HG03095 (cell line): Measurements from ENCODE around the gene CTF1.

ENCODE experiments used
- ATAC-seq: cut with Tn5 transposase; IDR thresholded peaks from one replicate; pipeline ENCODE4 v1.9.1; 2021; ENCODE audit warnings: moderate library complexity; ENCODE audit not compliant: unreplicated experiment

Gene CTF1

GRCh38 chr16:30904114-30904780 is 7.8 kb downstream of the CTF1 start:
- ATAC-seq: no peak

- ATAC-seq: no peak
Measured at GRCh38 chr16:30907064-30907463, 10.7 kb downstream of the CTF1 start.

DNA sequence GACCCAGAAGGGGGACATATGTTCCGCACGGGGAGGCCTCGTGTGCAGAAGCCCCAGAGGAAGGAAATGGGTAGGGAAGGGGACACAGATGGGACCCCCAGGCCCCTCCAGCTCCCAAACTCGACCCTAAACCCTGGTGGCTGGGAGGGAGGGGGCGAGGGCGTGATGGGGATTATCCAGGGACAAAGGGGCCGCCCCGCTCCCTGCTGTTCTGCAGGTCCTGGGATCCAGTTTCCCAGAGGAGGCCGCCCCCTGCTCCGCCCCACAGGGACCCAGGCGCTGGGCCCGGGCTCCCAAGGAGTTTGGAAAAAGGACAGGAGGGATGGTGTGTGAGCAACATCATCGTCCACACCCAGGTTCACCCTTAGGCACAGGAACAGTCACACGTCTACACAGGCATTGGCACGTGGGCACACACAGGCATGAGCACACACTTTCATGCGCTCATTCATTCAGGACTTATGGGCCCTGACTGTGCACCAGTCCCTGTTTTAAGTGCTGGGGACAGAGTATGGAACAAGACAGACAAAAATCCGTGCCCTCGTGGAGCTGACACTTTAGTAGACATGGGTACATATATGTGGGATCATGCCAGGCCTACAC is 14.1 kb downstream of the CTF1 start:
- ATAC-seq: no peak

DNA sequence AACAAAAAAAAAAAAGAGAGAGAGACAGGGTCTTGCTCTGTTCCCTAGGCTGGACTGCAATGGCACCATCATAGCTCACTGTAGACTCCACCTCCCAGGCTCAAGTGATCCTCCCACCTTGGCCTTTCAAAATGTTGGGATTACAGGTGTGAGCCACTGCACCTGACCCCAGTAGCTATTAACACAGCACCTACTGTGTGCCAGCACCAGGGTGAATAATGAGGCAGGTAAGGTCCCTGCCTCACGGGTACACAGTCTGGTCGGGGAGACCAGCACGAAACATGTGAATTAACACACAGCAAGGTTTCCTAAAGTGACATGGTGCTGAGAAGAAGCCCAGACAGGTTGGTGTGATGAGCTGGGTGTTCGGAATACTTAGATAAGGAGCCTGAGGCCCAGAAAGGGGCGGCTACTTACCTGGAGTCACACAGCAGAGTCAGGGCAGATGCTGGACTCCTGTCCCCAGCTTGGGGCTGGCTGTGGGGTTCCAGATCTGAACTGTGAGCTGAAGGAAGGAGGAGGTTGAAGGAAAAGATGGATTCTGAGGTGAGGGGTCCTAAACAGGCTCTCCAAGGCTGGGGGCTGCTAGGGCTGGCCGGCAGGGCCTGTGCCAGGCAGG is 16.5 kb downstream of the CTF1 start:
- ATAC-seq: no peak

- ATAC-seq: no peak
Measured at GRCh38 chr16:30914830-30915229, 18.4 kb downstream of the CTF1 start.

DNA sequence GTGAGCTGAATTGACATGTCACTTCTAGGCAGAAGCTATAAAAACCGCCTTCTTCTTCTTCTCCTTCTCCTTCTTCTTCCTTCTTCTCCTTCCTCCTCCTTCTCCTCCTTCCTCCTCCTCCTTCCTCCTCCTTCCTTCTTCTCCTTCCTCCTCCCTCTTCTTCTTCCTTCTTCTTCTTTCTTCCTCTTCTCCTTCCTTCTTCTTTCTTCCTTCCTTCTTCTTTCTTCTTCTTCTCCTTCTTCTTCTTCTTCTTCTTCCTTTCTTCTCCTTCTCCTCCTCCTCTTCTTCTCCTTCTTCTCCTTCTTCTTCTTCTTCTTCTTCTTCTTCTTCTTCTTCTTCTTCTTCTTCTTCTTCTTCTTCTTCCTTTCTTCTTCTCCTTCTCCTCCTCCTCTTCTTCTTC is 22.2 kb downstream of the CTF1 start:
- no peak for ATAC-seq

- ATAC-seq: no peak
Measured at GRCh38 chr16:30920891-30921290, 24.5 kb downstream of the CTF1 start.

DNA sequence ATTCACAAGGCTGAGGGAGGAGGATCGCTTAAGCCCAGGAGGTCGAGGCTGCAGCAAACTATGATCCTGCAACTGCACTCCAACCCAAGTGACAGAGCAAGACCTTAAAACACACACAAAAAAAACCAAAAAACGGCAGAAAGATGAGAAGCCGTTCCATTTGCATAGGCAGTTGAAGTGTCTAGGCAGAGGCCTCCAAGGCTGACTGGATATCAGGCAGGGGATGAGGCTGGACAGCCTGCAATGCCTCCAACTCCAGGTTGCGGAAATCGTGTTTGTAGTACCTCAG is 25.0 kb downstream of the CTF1 start:
- ATAC-seq: no peak

DNA sequence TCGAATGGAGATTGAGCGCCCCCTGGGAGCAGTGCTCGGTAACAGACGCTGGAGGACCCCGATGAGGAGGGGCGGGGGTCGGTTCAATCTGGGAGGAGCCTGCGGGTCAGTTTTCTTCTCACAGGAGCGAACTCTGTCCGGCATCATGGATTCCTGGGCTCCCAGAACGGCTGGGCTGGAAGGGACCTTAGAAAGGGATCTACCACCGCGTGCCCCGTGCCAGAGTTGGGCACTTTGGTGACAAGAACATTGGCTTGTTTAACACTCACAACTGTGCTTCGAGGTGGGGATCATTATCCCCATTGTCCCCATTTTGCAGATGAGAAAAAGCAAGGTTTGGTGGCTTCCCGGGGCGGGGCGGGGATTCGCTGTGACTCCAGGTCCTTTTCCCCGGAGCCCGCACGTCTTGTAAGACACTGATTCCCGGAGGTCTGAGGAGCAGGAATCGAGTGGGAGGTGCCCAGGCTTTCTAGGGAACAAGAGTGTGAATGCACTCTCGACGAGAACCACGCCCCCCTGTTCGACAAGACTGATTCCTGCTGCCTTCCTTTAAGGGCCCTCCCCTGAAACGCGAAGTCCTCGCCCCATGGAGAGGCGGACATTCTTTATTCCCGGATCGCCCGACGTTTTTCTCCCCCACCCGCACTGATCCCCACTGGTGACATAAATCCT is 25.5 kb downstream of the CTF1 start:
- ATAC-seq: peak; percentile 2

DNA sequence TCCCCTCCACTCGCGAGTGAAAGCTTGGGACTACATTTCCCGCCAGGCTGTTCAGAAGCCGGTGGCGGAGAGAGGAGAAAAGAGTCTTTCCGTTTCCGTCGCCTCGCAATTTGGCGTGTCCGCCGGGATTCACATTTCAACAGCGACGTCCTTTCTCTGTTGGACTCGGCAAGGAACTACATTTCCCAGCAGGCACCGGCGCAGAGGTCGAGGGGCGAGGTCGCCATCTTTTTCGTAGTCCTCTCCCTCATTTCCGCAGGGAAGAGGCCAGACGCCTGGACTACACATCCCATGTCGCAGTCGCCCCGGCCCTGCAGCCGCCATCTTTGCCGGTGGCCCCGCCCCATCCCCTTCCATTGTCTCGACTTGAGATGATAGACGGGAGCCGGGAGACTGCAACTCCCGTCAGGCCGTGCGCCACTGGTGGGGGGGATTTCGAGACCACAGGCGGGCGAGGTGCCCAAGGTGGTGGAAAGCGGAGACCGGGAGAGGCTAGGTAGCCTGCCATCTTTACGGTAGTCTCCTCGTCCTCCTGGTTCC is 26.1 kb downstream of the CTF1 start:
- ATAC-seq: peak; percentile 59

DNA sequence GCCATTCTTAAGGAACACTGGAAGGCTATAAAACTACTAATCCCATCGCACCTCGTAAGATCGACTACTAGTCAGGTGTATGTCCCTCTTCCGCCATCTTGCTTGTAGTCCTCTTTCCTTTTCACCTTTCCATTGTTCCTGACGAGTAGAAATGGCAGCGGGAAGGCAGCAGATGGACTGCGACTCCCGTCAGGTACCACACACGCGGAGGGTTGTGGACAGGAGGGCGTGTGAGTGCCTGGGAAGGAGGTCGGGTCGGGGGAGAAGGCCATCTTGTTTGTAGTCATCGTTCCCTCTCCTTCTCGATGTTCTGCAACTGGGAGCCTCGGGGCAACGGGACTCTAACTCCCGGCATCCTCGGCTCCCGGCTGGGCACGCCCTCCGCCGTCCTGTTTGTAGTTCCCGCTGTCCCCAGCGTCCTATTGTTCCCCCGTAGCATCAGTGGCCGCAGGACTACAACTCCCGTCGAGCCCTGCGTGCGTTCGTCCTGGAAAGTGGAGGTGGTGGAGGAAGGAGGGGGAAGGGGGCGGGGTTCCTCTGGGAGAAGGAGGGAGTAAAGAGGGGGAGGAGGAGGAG is 26.6 kb downstream of the CTF1 start:
- ATAC-seq: peak; percentile 63

DNA sequence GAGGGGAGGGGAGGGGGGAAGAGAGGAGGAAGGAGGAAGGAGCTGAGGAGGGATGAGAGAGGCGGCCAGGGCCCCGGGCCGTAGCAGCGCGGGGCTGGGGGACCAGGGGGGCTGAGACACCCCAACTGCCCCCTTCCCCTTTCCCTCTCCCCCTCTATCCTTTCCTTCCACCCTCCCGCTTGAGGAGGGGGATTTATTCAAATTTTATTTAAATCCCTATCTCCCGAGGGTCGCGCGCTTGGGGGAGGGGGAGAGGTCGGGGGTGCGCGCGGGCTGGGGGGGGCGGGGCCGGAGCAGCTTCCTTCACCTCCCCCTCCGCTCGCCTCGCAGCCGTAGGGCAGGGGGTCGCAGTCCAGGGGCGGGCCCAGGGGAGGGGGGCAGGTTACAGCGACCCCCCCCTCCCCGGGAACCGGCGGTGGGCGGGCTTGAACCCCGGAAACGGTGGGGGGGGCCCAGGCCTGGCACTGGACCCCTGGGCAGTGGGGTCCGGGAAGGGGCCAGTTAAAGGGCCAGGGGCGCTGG is 27.2 kb downstream of the CTF1 start, which contains the start of gene FBXL19:
FBXL19 (plus strand) TSS at position 19 of the 522 bp plus-strand sequence. CDS start 2,183 bp downstream, outside the sequence.
- ATAC-seq: no peak

- no peak for ATAC-seq
Measured at GRCh38 chr16:30924076-30924912, 27.9 kb downstream of the CTF1 start.

DNA sequence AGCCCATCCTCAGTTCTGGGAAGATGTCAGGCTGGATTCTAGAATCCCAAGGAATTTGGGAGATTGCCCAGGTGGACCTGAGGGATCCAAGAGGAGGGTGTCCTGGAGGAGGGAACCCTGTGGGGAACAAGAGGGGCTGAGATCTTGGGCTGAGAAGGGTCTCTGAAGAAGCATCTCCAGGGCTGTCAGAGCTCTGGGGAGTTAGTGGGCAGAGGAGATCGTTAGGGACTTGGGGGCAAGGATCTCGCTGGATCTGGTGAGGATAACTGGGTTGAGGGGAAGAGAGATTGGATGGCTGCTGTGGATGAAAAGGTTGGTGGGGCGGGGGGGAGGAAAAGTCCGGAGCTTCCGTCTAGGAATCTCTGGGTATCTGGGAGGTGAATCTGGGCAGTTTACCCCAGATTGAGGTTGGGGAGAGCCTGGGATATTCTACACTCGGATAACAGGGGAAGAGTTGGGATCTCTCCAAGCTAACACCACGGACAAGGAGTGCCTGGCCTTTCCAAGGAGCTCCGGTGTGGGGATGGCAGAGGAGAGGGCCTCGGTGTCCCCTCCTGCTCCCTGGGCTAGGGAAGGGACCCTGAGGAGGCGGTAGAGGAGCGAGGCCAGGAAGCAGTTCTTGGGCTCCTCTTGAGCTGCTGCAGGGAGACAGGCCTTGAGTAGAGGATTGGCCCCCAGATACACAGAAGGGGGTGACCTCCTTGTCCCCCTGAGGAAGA is 28.7 kb downstream of the CTF1 start:
- no peak for ATAC-seq

DNA sequence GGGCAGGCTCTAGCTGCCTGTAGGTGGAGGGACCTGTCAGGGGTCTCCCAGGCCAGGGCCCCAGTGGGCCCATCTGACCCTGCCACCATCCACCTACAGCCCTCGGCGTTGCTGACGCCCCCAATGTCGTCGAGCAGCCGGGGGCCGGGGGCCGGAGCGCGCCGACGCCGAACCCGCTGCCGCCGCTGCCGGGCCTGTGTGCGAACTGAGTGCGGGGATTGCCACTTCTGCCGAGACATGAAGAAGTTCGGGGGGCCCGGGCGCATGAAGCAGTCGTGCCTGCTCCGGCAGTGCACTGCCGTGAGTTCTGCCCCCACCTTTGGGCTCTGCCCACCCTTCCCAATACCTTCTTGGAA is 29.2 kb downstream of the CTF1 start:
- no peak for ATAC-seq

GRCh38 chr16:30925995-30926811 is 29.8 kb downstream of the CTF1 start:
- no peak for ATAC-seq

DNA sequence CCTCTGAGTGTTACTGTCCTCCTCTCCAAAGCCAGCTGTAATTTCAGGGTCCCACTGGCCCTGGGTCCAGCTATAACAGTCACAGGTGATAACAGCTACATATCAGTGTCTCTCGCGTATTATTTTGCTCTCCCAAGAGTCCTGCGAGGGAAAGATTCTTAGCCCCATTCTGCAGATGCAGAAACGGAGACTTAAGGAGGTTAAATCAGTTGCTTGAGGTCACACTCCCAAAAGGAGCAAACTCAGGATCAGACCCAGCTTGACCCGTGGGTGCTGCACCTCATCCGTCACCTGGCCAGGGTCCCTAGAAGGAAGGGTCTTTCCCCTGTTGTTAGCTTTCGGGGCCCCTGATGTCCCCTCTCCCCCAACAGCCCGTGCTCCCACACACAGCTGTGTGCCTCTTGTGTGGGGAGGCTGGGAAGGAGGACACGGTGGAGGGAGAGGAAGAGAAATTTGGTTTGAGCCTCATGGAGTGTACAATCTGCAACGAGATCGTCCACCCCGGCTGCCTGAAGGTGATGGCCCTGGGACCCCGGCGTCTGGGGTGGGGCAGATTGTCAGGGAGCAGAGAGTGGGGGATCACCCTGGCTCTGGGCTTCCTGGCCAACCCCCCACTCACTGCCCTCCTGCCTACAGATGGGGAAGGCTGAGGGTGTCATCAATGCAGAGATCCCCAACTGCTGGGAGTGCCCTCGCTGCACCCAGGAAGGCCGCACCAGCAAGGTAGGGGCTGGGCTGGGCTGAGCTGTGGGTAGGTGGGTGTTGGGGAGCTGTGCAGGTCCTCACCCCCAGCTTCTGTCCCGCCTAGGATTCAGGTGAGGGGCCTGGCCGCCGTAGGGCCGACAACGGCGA is 30.7 kb downstream of the CTF1 start:
- no peak for ATAC-seq

DNA sequence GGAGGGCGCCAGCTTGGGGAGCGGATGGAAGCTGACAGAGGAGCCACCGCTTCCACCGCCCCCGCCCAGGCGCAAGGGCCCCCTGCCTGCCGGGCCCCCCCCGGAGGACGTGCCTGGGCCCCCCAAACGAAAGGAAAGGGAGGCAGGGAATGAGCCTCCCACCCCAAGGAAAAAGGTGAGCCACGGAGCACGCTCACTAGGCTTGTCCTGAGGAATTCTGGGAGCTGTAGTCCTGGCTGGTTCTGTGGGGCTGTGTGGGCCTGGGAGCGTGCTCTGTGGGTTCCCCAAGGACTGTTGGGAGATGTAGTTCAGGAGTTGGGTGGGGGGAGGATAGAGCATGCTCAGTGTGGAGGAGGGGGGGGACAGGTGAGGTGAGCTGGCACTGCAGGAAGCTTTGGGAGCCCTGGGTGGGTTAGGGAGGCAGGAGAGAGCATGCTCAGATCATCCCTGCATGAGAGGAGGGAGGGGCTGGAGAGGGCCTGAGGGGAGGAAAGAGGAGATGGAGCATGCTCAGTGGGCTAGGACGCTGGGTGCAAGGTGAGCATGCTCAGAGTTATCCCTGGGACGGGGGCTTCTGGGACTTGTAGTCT is 31.5 kb downstream of the CTF1 start:
- ATAC-seq: no peak
